Measurements from ENCODE around the gene RSPH9.

RSPH9 gene, protein sequence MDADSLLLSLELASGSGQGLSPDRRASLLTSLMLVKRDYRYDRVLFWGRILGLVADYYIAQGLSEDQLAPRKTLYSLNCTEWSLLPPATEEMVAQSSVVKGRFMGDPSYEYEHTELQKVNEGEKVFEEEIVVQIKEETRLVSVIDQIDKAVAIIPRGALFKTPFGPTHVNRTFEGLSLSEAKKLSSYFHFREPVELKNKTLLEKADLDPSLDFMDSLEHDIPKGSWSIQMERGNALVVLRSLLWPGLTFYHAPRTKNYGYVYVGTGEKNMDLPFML

GRCh38 chr6:43644940-43645612 lies at the start of gene RSPH9:
Gene RSPH9, plus strand, starts transcription at chr6:43645036. Its CDS starts 63 bp downstream, at chr6:43645099.
- peak; percentile 75 for DNase-seq (ENCODE audit: low spot score)

GRCh38 chr6:43600595-43600994 lies 44.2 kb upstream of the RSPH9 start:
- no peak for DNase-seq (ENCODE audit: low spot score)

DNA sequence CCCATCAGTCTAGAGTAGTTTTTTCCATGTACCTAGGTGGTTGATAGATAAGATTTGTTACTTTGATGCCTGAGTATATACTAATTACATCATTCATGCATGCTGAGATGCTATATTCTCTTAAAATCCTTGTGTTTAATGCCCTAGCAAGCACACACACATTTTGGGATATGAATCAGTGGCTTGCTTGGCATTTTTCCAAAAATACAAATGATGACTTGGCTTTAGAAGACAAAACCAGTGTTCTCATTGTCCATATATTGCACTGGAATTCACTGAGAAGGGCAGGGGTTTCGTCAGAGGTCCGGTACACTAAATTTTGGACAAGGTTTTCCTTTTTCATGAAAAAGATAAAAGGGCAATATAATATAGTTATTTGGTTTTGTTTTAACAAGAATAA lies 40.7 kb upstream of the RSPH9 start:
- DNase-seq (ENCODE audit: low spot score): no peak

GRCh38 chr6:43606019-43606418 lies 38.8 kb upstream of the RSPH9 start:
- DNase-seq (ENCODE audit: low spot score): no peak

- DNase-seq (ENCODE audit: low spot score): no peak
Measured at GRCh38 chr6:43608310-43608763, 36.5 kb upstream of the RSPH9 start.

DNA sequence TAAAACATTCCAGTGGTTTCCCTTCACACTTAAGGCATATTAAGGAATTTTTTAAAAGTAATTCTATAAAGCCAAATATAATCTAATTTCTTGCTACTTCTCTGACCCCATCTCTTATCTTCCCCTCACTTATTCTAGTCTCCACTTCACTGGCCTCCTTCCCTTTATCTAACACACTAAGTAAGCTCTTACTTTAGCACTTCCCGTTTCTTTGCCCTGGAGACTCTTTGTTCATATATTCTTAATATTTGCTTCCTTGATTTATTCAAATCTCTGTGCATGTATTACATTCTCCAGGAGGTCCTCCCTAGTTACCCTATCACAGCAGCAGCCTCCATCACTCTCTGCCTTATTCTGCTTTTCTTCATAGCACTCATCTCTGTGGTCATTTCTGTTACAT lies 36.0 kb upstream of the RSPH9 start:
- DNase-seq (ENCODE audit: low spot score): no peak

DNA sequence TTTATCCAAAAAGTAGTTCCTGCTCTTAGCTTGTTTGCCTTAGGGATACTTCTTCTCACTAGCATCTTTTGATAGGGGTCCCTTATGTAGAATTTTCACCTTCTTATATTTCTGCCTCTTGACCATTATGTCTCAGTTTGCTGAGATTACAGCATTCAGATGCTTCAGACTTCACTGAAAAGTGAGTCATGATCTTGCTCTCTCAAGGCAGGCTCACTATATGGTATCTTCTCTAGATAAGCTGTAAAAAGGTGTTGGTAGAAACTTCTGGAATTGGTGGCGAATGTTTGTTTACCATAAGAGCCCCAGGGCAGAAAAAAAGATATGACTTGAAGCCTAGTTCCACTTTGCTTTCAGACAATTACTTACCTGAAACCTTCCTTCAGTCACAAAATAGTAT lies 35.4 kb upstream of the RSPH9 start:
- DNase-seq (ENCODE audit: low spot score): no peak

GRCh38 chr6:43610431-43610830 lies 34.4 kb upstream of the RSPH9 start:
- no peak for DNase-seq (ENCODE audit: low spot score)

- no peak for DNase-seq (ENCODE audit: low spot score)
Measured at GRCh38 chr6:43613721-43614395, 31.0 kb upstream of the RSPH9 start.

DNA sequence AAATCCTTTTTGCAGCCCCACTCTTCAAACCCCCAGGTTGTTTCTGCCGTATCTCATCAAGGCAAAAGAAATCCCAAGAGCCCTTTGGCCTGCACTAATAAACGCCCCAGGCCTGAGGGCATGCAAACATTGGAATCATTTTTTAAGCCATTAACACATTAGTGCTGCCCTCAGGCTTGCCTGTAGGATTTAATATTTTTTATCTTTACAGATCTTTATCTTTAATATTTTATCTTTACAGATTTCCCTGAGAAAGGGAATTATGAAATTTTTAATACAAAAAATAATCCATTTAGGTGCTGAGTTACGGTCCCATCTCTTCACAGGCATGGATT lies 30.5 kb upstream of the RSPH9 start:
- no peak for DNase-seq (ENCODE audit: low spot score)

DNA sequence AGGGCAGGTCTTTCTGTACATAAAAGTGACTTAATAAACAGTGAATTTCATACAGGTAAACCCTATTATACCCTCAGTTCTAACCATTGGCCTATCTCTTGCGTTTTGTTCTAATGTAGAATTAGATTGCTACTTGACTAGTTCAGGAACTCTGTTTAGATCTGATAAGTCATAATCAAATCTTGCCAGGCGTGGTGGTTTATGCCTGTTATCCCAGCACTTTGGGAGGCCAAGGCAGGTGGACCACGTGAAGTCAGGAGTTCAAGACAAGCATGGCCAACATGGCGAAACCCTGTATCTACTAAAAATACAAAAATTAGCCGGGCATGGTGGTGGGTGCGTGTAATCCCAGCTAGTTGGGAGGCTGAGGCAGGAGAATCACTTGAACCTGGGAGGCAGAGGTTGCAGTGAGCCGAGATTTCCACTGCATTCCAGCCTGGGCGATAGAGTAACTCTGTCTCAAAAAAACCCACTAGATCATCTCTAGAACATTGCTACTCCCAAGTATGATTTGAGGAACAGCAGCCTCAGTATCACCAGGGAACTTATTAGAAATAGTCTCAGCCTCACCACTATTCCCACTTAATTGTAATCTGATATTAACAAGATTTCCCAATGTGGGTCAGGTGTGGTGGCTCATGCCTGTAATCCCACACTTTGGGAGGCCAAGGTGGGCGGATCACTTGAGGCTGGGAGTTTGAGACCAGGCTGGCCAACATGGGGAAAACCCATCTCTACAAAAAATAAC lies 27.9 kb upstream of the RSPH9 start:
- no peak for DNase-seq (ENCODE audit: low spot score)

DNA sequence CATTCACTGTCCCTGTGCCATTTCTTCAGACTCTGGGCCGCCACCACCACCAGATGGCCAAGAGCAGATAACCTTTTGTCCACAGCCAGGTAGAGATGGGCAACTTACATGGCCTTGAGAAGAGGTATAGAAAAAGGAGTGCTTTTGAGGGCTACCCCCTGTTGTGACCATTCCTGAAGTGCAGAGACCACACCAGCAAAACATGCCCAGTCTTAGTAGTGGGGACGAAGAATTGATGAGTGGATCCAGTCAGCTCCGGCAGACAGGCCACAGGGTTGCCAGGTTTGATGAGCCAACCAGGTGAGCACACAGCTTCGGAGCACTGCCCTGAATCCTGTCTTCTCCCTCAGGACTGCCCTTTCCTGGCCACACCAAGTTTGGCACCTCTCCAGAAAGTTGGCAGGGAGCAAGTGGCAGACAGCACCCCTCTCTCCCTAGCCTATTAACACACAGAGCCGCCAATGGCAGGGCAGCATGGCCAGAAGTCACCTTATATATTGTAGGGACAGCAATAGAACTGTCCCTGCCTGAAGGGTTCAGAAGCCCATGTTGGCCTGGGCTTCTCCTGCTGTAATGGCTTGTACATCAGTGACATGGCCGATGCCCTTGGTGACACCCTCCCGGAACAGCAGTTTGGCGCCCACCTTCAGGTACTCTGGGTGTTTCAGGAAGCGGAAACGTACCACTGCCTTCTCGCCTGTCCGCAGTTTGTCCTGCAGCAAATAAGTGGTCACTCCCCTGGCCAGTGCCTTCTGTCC lies 23.6 kb upstream of the RSPH9 start:
- no peak for DNase-seq (ENCODE audit: low spot score)

GRCh38 chr6:43621836-43622180 lies 23.0 kb upstream of the RSPH9 start:
- no peak for DNase-seq (ENCODE audit: low spot score)

- DNase-seq (ENCODE audit: low spot score): no peak
Measured at GRCh38 chr6:43622541-43622940, 22.3 kb upstream of the RSPH9 start.

DNA sequence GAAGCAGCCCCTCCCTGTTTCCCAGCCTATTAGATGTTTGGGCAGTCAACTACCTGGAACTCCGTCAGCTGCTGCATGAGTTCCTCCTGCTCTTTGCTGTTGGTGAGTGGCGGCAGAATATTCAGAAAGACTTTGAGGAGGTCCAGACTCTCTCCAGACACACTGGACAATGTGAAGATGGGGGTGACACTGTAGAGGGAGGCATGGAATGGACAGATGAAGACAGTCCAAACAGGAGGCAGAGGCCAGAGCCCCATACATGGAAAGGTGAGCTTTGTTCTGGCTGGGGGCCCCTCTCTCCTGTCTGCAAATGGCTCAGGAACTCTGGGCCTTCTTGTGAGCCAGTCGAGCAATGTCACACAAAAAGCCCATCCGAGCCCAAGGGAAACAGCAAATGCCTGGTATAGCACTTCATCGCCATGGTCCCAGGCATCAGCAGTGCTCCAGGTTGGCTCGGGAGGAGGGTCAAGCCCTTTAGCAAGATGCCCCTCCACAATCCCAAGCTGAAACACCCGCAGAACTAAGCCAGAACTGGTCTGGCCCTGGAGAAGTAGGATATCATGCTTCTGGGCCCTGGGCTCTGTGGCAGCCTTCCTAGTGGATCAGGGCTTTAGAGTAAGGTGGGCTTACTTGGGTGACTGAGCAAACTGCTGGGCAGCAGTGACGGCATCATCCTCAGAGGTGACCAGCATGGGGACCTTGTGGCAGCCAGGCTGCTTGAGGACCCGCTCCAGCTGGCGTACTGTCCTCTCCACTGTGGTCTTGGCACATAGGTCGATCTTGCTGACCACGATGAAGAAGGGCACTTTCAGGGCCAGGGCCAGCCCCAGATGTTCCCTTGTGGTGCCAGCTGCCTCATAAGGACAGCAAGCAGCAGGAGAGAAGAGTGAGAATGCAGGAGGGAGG lies 20.7 kb upstream of the RSPH9 start:
- DNase-seq (ENCODE audit: low spot score): no peak

GRCh38 chr6:43624786-43625288 lies 20.0 kb upstream of the RSPH9 start:
- no peak for DNase-seq (ENCODE audit: low spot score)

DNA sequence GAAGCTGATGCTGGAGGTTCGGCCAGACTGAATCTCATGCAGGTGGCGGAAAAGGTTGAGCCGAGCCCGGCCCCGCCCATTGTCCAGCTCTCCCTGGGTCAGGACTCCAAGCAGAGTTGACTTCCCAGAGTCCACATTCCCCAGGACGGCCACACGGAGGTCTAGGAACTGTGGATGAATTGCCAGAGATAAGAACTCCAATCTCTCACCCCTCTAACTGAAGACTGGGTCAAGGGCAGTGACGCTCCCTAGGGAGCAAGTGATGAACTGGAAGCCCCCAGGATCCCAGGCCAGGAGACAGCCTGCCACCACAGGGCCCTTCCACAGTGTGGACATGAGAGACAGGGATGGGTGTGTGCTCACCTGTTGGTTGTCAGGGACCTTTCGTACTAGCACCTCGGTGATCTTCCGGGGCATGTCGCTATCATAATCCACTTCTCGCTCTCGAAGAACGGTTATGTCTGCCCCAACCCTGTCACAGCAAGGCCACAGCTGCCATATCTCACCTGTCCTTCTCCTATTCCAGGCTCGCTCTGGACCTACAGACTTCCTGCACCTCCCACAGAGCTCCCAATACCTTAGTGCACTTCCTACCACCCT lies 19.3 kb upstream of the RSPH9 start:
- DNase-seq (ENCODE audit: low spot score): no peak

- no peak for DNase-seq (ENCODE audit: low spot score)
Measured at GRCh38 chr6:43627008-43627825, 17.6 kb upstream of the RSPH9 start.

DNA sequence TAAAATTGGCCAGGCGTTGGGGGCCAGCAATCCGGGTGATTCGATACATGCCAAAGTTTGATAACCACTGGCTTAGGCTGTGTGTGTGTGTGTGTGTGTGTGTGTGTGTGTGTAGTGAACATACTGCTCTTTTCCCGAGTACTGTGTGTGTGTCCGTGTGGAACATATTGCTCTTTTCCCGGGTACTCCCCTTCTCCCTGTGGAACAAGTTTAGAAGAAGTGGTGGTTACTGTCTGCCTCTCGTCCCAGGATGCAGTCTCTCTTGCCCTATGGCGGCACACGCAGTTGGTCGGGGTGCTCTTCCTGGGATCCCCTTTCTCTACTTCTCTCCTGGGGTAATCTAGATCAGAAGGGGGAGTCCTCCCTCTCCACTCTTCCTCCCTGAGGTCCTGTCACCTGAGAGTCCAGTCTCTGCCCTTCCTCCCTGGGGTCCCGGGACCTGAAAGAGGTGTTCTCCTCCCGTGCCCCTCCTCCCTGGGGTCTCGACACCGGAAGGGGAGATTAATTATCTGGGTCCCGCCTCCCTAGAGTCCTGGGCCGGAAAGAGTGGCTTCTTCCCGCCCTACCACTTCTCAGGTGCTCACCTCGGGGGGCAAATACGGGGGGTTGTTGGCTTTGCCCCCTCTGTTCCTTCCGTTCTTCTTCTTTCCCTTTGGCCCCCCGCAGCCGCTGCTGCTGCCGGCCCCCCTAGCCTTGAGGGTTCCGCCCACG lies 16.3 kb upstream of the RSPH9 start:
- peak; percentile 70 for DNase-seq (ENCODE audit: low spot score)

Measured in left forelimb (tissue), 1 donor.